GM12878 (cell line): ENCODE measurements around the gene GARNL3. TPM values are rescaled to one million over a fixed set of nuclear protein-coding genes. Genes with fewer than 3 reads are reported as not detected.

Experiments
- ATAC-seq: fragments of 200-7000 bp; cut with Tn5 transposase; 3 replicates; pipeline ENCODE4 v1.9.1; 2020; ENCODE audit warnings: mild to moderate bottlenecking, moderate library complexity
- BruUV-seq: library from RNA; stranded (reverse); fragments of 400-500 nt; replicated peaks from 2 replicates; lab custom pipeline; 2021; lab: Mats Ljungman, UMichigan
- CTCF ChIA-PET: fragments of 300-600 bp; sonication (Branson Sonifier 250); formaldehyde crosslinking; extraction: SDS; loops from one replicate; lab custom pipeline; 2021; ENCODE audit warnings: inconsistent platforms; lab: Yijun Ruan, JAX
- POLR2A ChIA-PET: fragments of 350-600 bp; formaldehyde crosslinking; extraction: SDS; loops from one replicate; lab custom pipeline; 2021; ENCODE audit warnings: inconsistent platforms; lab: Charles Lee
- RAD21 ChIA-PET: fragments of 300-600 bp; sonication (Branson Sonifier 250); formaldehyde crosslinking; loops from one replicate; lab custom pipeline; 2023; ENCODE audit warnings: antibody characterized with exemption; ENCODE audit not compliant: unreplicated experiment; lab: Charles Lee
- SMC1A ChIA-PET: fragments of 300-600 bp; sonication (Branson Sonifier 250); formaldehyde crosslinking; loops from one replicate; lab custom pipeline; 2023; ENCODE audit not compliant: unreplicated experiment, uncharacterized antibody; lab: Charles Lee
- DNase-seq: peaks from one replicate; pipeline ENCODE4 v3.0.0-alpha.2; 2011; ENCODE audit warnings: low read depth, low spot score
- FAIRE-seq: peaks from 3 replicates; lab custom pipeline; 2011; peaks lifted over from hg19 to GRCh38; lab: Jason Lieb, UNC
- H2AFZ ChIP-seq: 2 replicates; pipeline ENCODE4 v1.6.0; 2011; ENCODE audit warnings: low read depth, low read length, control low read depth; ENCODE audit not compliant: control insufficient read depth
- H3K27ac ChIP-seq: 2 replicates; pipeline ENCODE4 v1.5.1; 2011; ENCODE audit warnings: control low read depth; ENCODE audit not compliant: control insufficient read depth, insufficient read depth
- H3K27me3 ChIP-seq, 2 experiments: replicated peaks in 1 of 2; 2 replicates each; pipeline versions ENCODE4 v1.6.0 to v1.6.1; 2011; ENCODE audit warnings: low read length in 1 of 2; ENCODE audit not compliant: control insufficient read depth in 2 of 2, insufficient read depth in 2 of 2
- H3K36me3 ChIP-seq, 2 experiments: 2 replicates each; pipeline ENCODE4 v1.5.1; 2011; ENCODE audit warnings: low read length in 1 of 2; ENCODE audit not compliant: control insufficient read depth in 2 of 2, insufficient read depth in 2 of 2
- H3K4me1 ChIP-seq: 2 replicates; pipeline ENCODE4 v1.6.1; 2011; ENCODE audit warnings: mild to moderate bottlenecking, low read length, moderate library complexity, mixed read lengths; ENCODE audit not compliant: control insufficient read depth, insufficient read depth
- H3K4me2 ChIP-seq: 2 replicates; pipeline ENCODE4 v1.6.0; 2011; ENCODE audit warnings: control low read depth; ENCODE audit not compliant: control insufficient read depth, insufficient read depth
- H3K4me3 ChIP-seq: fragments of 200-600 bp; sonication (generic); 2 replicates; pipeline ENCODE4 v1.5.1; 2016
- H3K79me2 ChIP-seq: 2 replicates; pipeline ENCODE4 v1.6.0; 2011; ENCODE audit warnings: low read length; ENCODE audit not compliant: control insufficient read depth, insufficient read depth
- H3K9ac ChIP-seq: 2 replicates; pipeline ENCODE4 v1.8.0; 2011; ENCODE audit warnings: low read length, control low read depth, mixed read lengths; ENCODE audit not compliant: control insufficient read depth, insufficient read depth
- H3K9me3 ChIP-seq: replicated peaks from 3 replicates; pipeline ENCODE4 v1.5.1; 2011; ENCODE audit warnings: mild to moderate bottlenecking, low read length; ENCODE audit not compliant: control insufficient read depth, insufficient read depth
- H4K20me1 ChIP-seq: 2 replicates; pipeline ENCODE4 v1.6.0; 2011; ENCODE audit not compliant: control insufficient read depth, insufficient read depth
- ASH2L ChIP-seq: fragments of 300-600, 200-600 bp; sonication (generic); IDR thresholded peaks from 2 replicates; pipeline ENCODE4 v1.6.1; 2017; ENCODE audit warnings: low read depth, mild to moderate bottlenecking, borderline replicate concordance
- ATF7 ChIP-seq: fragments of 450-650 bp; IDR thresholded peaks from 2 replicates; pipeline ENCODE4 v1.6.1; 2016; ENCODE audit warnings: low read depth, mild to moderate bottlenecking
- CHD4 ChIP-seq: fragments of 200-600 bp; sonication (generic); IDR thresholded peaks from 2 replicates; pipeline ENCODE4 v1.6.1; 2016; ENCODE audit warnings: mild to moderate bottlenecking
- ETV6 ChIP-seq, 2 experiments: fragments of 450-650 bp in 1 of 2; IDR thresholded peaks in 1 of 2; conservative IDR thresholded peaks in 1 of 2; 2 replicates each; pipeline ENCODE4 v1.6.1; 2014; ENCODE audit warnings: antibody characterized with exemption in 1 of 2, borderline replicate concordance in 1 of 2, low read depth in 1 of 2, mild to moderate bottlenecking in 1 of 2, moderate library complexity in 1 of 2
- FOS ChIP-seq: IDR thresholded peaks from 3 replicates; pipeline ENCODE4 v1.6.1; 2011; ENCODE audit warnings: borderline replicate concordance; ENCODE audit not compliant: insufficient read length; ENCODE audit errors: extremely low read depth
- MTA2 ChIP-seq: fragments of 450-650 bp; IDR thresholded peaks from 2 replicates; pipeline ENCODE4 v1.6.1; 2016; ENCODE audit warnings: low read depth, mild to moderate bottlenecking, moderate library complexity
- NFXL1 ChIP-seq: fragments of 450-650 bp; IDR thresholded peaks from 2 replicates; pipeline ENCODE4 v1.6.1; 2017; ENCODE audit warnings: antibody characterized with exemption, mild to moderate bottlenecking, borderline replicate concordance
- POLR2AphosphoS5 ChIP-seq: IDR thresholded peaks from 2 replicates; pipeline ENCODE4 v1.6.1; 2011; ENCODE audit warnings: mild to moderate bottlenecking, low read length, inconsistent platforms
- SIN3A ChIP-seq: IDR thresholded peaks from 2 replicates; pipeline ENCODE4 v1.6.1; 2012; ENCODE audit warnings: low read depth, low read length, improper control_type of control experiment
- SIX5 ChIP-seq: IDR thresholded peaks from 2 replicates; pipeline ENCODE4 v1.6.1; 2011; ENCODE audit warnings: mild to moderate bottlenecking, low read depth, low read length, moderate library complexity; ENCODE audit not compliant: severe bottlenecking
- TAF1 ChIP-seq: IDR thresholded peaks from 2 replicates; pipeline ENCODE4 v1.6.1; 2011; ENCODE audit warnings: mild to moderate bottlenecking, low read depth, low read length, borderline replicate concordance
- WGBS: methylation state at CpG from one replicate; pipeline ENCODE4 v1.1.6; 2016; ENCODE audit warnings: low lambda C conversion rate; ENCODE audit not compliant: insufficient replicate concordance, insufficient coverage; ENCODE audit errors: missing lambda C conversion rate; 5-methylcytosine and 5-hydroxymethylcytosine counted together
- in situ Hi-C: fragments of 300-500 bp; cut with MboI; formaldehyde crosslinking; loops from 9 replicates; pipeline ENCODE4 v1.14.3; 2018; ENCODE audit warnings: mixed read lengths
- intact Hi-C: fragments of 100-400 bp; cut with micrococcal nuclease; formaldehyde crosslinking; loops from one replicate; pipeline ENCODE4 v1.14.2; 2022; ENCODE audit not compliant: unreplicated experiment
- polyA plus RNA-seq, 11 experiments: library from polyadenylated mRNA; depleted of rRNA in 4 of 11; unstranded in 6 of 11; stranded (reverse) in 5 of 11; fragments of >200 nt; fragmentation: Nextera tagmentation in 4 of 11; fragmentation: Illumina TruSeq in 1 of 11; extraction: Ambion mirVana in 4 of 11; extraction: Trizol in 1 of 11; gene quantifications; 1 replicate in 1 of 11; 2 replicates in 10 of 11; pipeline versions ENCODE4 v1.2.1 to v1.2.3, GENCODE V29; 2011 to 2016; ENCODE audit warnings: inconsistent platforms in 2 of 11, missing spikeins in 2 of 11, low read depth in 1 of 11
- total RNA-seq, 4 experiments: library from RNA; depleted of rRNA in 3 of 4; stranded (reverse); fragments of >200 nt in 3 of 4; fragmentation: Illumina TruSeq in 1 of 4; extraction: Trizol in 1 of 4; gene quantifications; 2 replicates each; pipeline versions ENCODE4 v1.2.1 to v1.2.3, GENCODE V29; 2013 to 2021
- TF ChIP-seq, protein P1 (sequence below): IDR thresholded peaks from 2 replicates; pipeline ENCODE4 v1.6.1; 2011; ENCODE audit warnings: borderline replicate concordance, low read depth, mild to moderate bottlenecking, moderate library complexity, low read length; ENCODE audit not compliant: insufficient read depth, poor library complexity, severe bottlenecking
- TF ChIP-seq, protein P2 (sequence below): fragments of 450-650 bp; IDR thresholded peaks from 2 replicates; pipeline ENCODE4 v1.6.1; 2018; ENCODE audit warnings: mild to moderate bottlenecking, low read depth, moderate library complexity; ENCODE audit not compliant: partially characterized antibody

The GARNL3 gene
- total and polyA plus RNA-seq, 10 of the 15 experiments (the other 5 are each of a cell fraction or from before 2014, with no cell fraction given): 0.89 to 13.2 (median 6.3) TPM

DNA sequence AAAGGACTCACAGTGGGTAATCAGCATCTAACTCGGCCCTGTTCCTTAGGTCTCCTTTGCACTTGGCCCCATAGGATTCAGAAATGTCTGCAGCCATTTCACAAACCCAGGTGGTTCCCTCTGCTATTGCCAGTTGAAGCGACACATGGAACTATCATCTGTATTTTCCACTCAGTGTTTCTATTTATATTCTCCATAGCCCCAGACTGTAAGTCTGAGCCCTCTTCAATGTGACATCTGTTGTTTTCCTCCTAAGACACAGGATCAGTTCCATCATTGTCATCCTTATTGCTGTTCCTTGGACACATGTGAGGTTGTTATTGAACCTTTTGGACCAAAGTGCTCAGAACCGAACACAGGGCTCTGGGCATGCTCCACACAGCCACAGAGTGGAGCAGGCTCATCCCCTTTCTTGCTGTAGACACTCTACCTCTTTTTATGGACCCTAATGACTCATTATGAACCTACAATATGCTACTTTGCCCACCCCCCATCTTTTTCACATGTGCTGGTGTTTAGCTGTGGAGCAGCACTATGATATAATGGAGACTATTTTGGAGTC, 36.4 kb downstream of the GARNL3 start:
- Histone ChIP-seq H3K27ac (no peak overlapping the region), H3K4me2 (no peak overlapping the region), H2AFZ (no peak overlapping the region), H4K20me1 (no peaks in the 10 kb centered on the region), H3K79me2 (no peaks in the 10 kb centered on the region), H3K4me3 (no peak overlapping the region), H3K9ac (no peak overlapping the region), H3K36me3 (no peaks in the 10 kb centered on the region), H3K27me3 (no peaks in the 10 kb centered on the region), H3K4me1 (no peaks in the 10 kb centered on the region), H3K9me3 (no peaks in the 10 kb centered on the region)
- in situ Hi-C loops (no loop called here), intact Hi-C loops (no loop called here)
- RAD21 ChIA-PET: interaction anchor here (0.7 kb wide), 1 partner anchor 96 kb away, joined by 3 read pairs; the partner anchor contains the start of gene SLC2A8
- DNase-seq (no peak), FAIRE-seq (no peak), ATAC-seq (no peak)
- POLR2A ChIA-PET: no interaction called here
- SMC1A ChIA-PET: no interaction called here
- TF ChIP-seq SIN3A (no peak), NFXL1 (no peak), MTA2 (no peak), ATF7 (no peak), ASH2L (no peak), POLR2AphosphoS5 (no peak), CHD4 (no peak), SIX5 (no peak), FOS (no peak), ETV6 (conservative IDR thresholded peaks at IDR 0.05 in 1 of 2, IDR thresholded peaks at IDR 0.05 in 1 of 2; ENCODE audit: borderline replicate concordance in 1 of 2, low read depth in 1 of 2) (no peak), TAF1 (no peak)
- TF ChIP-seq, protein P1, sequence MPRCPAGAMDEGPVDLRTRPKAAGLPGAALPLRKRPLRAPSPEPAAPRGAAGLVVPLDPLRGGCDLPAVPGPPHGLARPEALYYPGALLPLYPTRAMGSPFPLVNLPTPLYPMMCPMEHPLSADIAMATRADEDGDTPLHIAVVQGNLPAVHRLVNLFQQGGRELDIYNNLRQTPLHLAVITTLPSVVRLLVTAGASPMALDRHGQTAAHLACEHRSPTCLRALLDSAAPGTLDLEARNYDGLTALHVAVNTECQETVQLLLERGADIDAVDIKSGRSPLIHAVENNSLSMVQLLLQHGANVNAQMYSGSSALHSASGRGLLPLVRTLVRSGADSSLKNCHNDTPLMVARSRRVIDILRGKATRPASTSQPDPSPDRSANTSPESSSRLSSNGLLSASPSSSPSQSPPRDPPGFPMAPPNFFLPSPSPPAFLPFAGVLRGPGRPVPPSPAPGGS: no peak
- TF ChIP-seq, protein P2, sequence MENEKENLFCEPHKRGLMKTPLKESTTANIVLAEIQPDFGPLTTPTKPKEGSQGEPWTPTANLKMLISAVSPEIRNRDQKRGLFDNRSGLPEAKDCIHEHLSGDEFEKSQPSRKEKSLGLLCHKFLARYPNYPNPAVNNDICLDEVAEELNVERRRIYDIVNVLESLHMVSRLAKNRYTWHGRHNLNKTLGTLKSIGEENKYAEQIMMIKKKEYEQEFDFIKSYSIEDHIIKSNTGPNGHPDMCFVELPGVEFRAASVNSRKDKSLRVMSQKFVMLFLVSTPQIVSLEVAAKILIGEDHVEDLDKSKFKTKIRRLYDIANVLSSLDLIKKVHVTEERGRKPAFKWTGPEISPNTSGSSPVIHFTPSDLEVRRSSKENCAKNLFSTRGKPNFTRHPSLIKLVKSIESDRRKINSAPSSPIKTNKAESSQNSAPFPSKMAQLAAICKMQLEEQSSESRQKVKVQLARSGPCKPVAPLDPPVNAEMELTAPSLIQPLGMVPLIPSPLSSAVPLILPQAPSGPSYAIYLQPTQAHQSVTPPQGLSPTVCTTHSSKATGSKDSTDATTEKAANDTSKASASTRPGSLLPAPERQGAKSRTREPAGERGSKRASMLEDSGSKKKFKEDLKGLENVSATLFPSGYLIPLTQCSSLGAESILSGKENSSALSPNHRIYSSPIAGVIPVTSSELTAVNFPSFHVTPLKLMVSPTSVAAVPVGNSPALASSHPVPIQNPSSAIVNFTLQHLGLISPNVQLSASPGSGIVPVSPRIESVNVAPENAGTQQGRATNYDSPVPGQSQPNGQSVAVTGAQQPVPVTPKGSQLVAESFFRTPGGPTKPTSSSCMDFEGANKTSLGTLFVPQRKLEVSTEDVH: no peak
- BruUV-seq: no TSS peak
- WGBS: 75% methylated on average over 3 of the region's 3 CpGs
- CTCF ChIA-PET: interaction anchor here (0.7 kb wide), 1 partner anchor 11 kb away, joined by 4 read pairs; no protein-coding TSS in a partner anchor
